Measurements from ENCODE around the gene IFIT1B.
A peak's percentile ranks its signal among the peaks of the same experiment; 100 is the strongest.

The IFIT1B gene

GRCh38 chr10:89414879-89415821 is 37.3 kb downstream of the IFIT1B start:
- peak overlapping the region; percentile 83 for H3K4me3 ChIP-seq (ENCODE audit: low read depth, low read length)
- no peak for DNase-seq (ENCODE audit: low read depth)
- TF ChIP-seq CTCF (IDR thresholded peaks at IDR 0.05; ENCODE audit: low read depth, low read length, missing control alignments) = no peak

- TF ChIP-seq CTCF (IDR thresholded peaks at IDR 0.05; ENCODE audit: low read depth, low read length, missing control alignments) = no peak
- H3K4me3 ChIP-seq (ENCODE audit: low read depth, low read length) = no peak overlapping the region
- no peak for DNase-seq (ENCODE audit: low read depth)
These were observed 38.6 kb downstream of the IFIT1B start for GRCh38 chr10:89416465-89416864.

DNA sequence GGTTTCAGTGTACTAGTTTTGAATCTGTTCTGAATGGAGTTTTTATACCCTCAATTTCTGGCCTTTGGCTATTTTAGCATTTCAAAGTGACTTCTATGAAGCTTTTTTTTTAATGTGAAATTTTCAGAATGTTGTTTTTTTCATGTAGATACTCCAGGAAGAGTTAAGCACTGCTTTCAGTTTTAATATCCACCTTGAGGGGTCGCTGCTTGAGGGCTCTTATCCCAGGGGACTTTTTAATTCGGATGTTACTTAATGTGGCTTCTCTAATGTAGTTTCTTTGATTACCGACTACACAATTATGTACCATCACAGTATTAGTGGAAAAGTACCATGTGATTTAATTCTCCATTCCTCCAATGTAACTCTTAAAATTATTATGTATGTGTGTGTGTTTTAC is 41.7 kb downstream of the IFIT1B start:
- no peak overlapping the region for H3K4me3 ChIP-seq (ENCODE audit: low read depth, low read length)
- DNase-seq (ENCODE audit: low read depth) = no peak
- peak; percentile 40 for TF ChIP-seq CTCF (IDR thresholded peaks at IDR 0.05; ENCODE audit: low read depth, low read length, missing control alignments)

DNA sequence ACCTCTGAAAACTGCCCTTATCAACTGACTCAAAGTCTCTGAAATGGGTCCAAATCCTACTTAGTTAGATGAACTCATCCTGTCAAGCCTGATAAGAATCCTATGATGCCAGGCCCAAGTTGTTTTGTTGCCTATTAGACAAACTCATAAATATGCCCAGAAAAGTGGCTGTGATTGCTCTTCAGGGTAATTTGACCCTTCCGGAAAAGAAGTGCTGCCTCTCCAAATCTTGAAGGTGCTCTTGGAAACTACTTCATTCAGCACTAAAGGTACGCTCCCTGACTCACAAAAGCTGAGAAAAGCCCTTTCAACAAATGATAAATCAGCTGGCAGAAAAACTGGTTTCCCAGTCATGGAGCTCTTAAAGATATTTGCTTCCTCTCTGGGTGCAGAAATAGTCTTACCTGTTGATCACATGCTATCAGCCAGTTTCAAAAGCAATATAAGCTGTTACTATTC is 43.2 kb downstream of the IFIT1B start:
- TF ChIP-seq CTCF (IDR thresholded peaks at IDR 0.05; ENCODE audit: low read depth, low read length, missing control alignments) = no peak
- DNase-seq (ENCODE audit: low read depth) = no peak
- no peak overlapping the region for H3K4me3 ChIP-seq (ENCODE audit: low read depth, low read length)

GRCh38 chr10:89425000-89425399 is 47.1 kb downstream of the IFIT1B start:
- TF ChIP-seq CTCF (IDR thresholded peaks at IDR 0.05; ENCODE audit: low read depth, low read length, missing control alignments) = no peak
- DNase-seq (ENCODE audit: low read depth) = no peak

GRCh38 chr10:89426230-89426868 is 48.5 kb downstream of the IFIT1B start:
- no peak overlapping the region for H3K4me3 ChIP-seq (ENCODE audit: low read depth, low read length)
- DNase-seq (ENCODE audit: low read depth) = no peak
- peak; percentile 76 for TF ChIP-seq CTCF (IDR thresholded peaks at IDR 0.05; ENCODE audit: low read depth, low read length, missing control alignments)

More at GRCh38 chr10:89425000-89425399, 47.1 kb downstream of the IFIT1B start:
- no peak overlapping the region for H3K4me3 ChIP-seq (ENCODE audit: low read depth, low read length)
